ENCODE measurements around the gene VGF.
A peak's percentile ranks its signal among the peaks of the same experiment; 100 is the strongest.
"Not testable (repeated sequence)": the region's sequence is repeated elsewhere in the genome, so short reads cannot be mapped to it uniquely, and the experiment has no call there.

Gene VGF

GRCh38 chr7:101140339-101140699 is 25.1 kb downstream of the VGF start:
- no peak for DNase-seq (ENCODE audit: low read depth, low spot score)
- Histone ChIP-seq H3K4me3 (ENCODE audit: insufficient read length, low read depth) (no peak overlapping the region), H3K9ac (ENCODE audit: insufficient read length, low read depth) (no peak overlapping the region), H3K36me3 (ENCODE audit: insufficient read depth, insufficient read length, low read length) (peaks cover 23% of the 10 kb centered on the region), H3K27me3 (ENCODE audit: insufficient read depth, insufficient read length) (no peaks in the 10 kb centered on the region), H3K4me1 (ENCODE audit: insufficient read depth, insufficient read length) (peaks cover under 1% of the 10 kb centered on the region), H3K9me3 (ENCODE audit: insufficient read depth, low read length) (no peaks in the 10 kb centered on the region)
- TF ChIP-seq YY1 (IDR thresholded peaks at IDR 0.05; ENCODE audit: insufficient read depth, insufficient read length) (no peak), ZNF274 (IDR thresholded peaks at IDR 0.05; ENCODE audit: low read depth, low read length) (no peak), SUZ12 (IDR thresholded peaks at IDR 0.05; ENCODE audit: extremely low read depth, insufficient read depth, insufficient read length) (no peak)

GRCh38 chr7:101138213-101138870 is 27.0 kb downstream of the VGF start:
- Histone ChIP-seq H3K4me3 (ENCODE audit: insufficient read length, low read depth) (no peak overlapping the region), H3K9me3 (ENCODE audit: insufficient read depth, low read length) (no peaks in the 10 kb centered on the region), H3K27me3 (ENCODE audit: insufficient read depth, insufficient read length) (no peaks in the 10 kb centered on the region), H3K9ac (ENCODE audit: insufficient read length, low read depth) (no peak overlapping the region), H3K36me3 (ENCODE audit: insufficient read depth, insufficient read length, low read length) (peaks cover 38% of the 10 kb centered on the region), H3K4me1 (ENCODE audit: insufficient read depth, insufficient read length) (peaks cover 2% of the 10 kb centered on the region)
- no peak for TF ChIP-seq ZNF274 (IDR thresholded peaks at IDR 0.05; ENCODE audit: low read depth, low read length)
- TF ChIP-seq SUZ12 (IDR thresholded peaks at IDR 0.05; ENCODE audit: extremely low read depth, insufficient read depth, insufficient read length): no peak
- DNase-seq (ENCODE audit: low read depth, low spot score): peak; percentile 83

- peaks cover 2% of the 10 kb centered on the region for H3K4me1 ChIP-seq (ENCODE audit: insufficient read depth, insufficient read length)
These were observed 27.6 kb downstream of the VGF start for GRCh38 chr7:101137651-101138212.

GRCh38 chr7:101134399-101134980 is 30.9 kb downstream of the VGF start:
- Histone ChIP-seq H3K27me3 (ENCODE audit: insufficient read depth, insufficient read length) (no peaks in the 10 kb centered on the region), H3K9me3 (ENCODE audit: insufficient read depth, low read length) (no peaks in the 10 kb centered on the region), H3K4me1 (ENCODE audit: insufficient read depth, insufficient read length) (peaks cover 2% of the 10 kb centered on the region), H3K4me3 (ENCODE audit: insufficient read length, low read depth) (no peak overlapping the region), H3K36me3 (ENCODE audit: insufficient read depth, insufficient read length, low read length) (peaks cover 65% of the 10 kb centered on the region), H3K9ac (ENCODE audit: insufficient read length, low read depth) (no peak overlapping the region)
- DNase-seq (ENCODE audit: low read depth, low spot score): no peak
- no peak for TF ChIP-seq SUZ12 (IDR thresholded peaks at IDR 0.05; ENCODE audit: extremely low read depth, insufficient read depth, insufficient read length)
- TF ChIP-seq YY1 (IDR thresholded peaks at IDR 0.05; ENCODE audit: insufficient read depth, insufficient read length): no peak
- TF ChIP-seq ZNF274 (IDR thresholded peaks at IDR 0.05; ENCODE audit: low read depth, low read length): no peak

More at GRCh38 chr7:101137651-101138212, 27.6 kb downstream of the VGF start:
- Histone ChIP-seq H3K36me3 (ENCODE audit: insufficient read depth, insufficient read length, low read length) (peaks cover 43% of the 10 kb centered on the region), H3K9me3 (ENCODE audit: insufficient read depth, low read length) (no peaks in the 10 kb centered on the region), H3K9ac (ENCODE audit: insufficient read length, low read depth) (no peak overlapping the region), H3K27me3 (ENCODE audit: insufficient read depth, insufficient read length) (no peaks in the 10 kb centered on the region), H3K4me3 (ENCODE audit: insufficient read length, low read depth) (no peak overlapping the region)
- DNase-seq (ENCODE audit: low read depth, low spot score): no peak
- TF ChIP-seq YY1 (IDR thresholded peaks at IDR 0.05; ENCODE audit: insufficient read depth, insufficient read length) (no peak), ZNF274 (IDR thresholded peaks at IDR 0.05; ENCODE audit: low read depth, low read length) (no peak)

- peaks cover 65% of the 10 kb centered on the region for H3K36me3 ChIP-seq (ENCODE audit: insufficient read depth, insufficient read length, low read length)
- DNase-seq (ENCODE audit: low read depth, low spot score): no peak
- H3K4me1 ChIP-seq (ENCODE audit: insufficient read depth, insufficient read length): peaks cover 2% of the 10 kb centered on the region
- no peaks in the 10 kb centered on the region for H3K27me3 ChIP-seq (ENCODE audit: insufficient read depth, insufficient read length)
- TF ChIP-seq SUZ12 (IDR thresholded peaks at IDR 0.05; ENCODE audit: extremely low read depth, insufficient read depth, insufficient read length): no peak
- no peak for TF ChIP-seq YY1 (IDR thresholded peaks at IDR 0.05; ENCODE audit: insufficient read depth, insufficient read length)
- TF ChIP-seq ZNF274 (IDR thresholded peaks at IDR 0.05; ENCODE audit: low read depth, low read length): no peak
- H3K9ac ChIP-seq (ENCODE audit: insufficient read length, low read depth): no peak overlapping the region
- H3K4me3 ChIP-seq (ENCODE audit: insufficient read length, low read depth): no peak overlapping the region
- no peaks in the 10 kb centered on the region for H3K9me3 ChIP-seq (ENCODE audit: insufficient read depth, low read length)
These were observed 31.6 kb downstream of the VGF start for GRCh38 chr7:101133621-101134398.

- not testable (repeated sequence) for DNase-seq (ENCODE audit: low read depth, low spot score); H3K9me3 ChIP-seq (ENCODE audit: insufficient read depth, low read length); H3K27me3 ChIP-seq (ENCODE audit: insufficient read depth, insufficient read length); H3K4me1 ChIP-seq (ENCODE audit: insufficient read depth, insufficient read length); H3K4me3 ChIP-seq (ENCODE audit: insufficient read length, low read depth); H3K9ac ChIP-seq (ENCODE audit: insufficient read length, low read depth)
- peaks cover 72% of the 10 kb centered on the region for H3K36me3 ChIP-seq (ENCODE audit: insufficient read depth, insufficient read length, low read length)
These were observed 32.5 kb downstream of the VGF start for GRCh38 chr7:101132626-101133600.

Data from NT2/D1 (cell line).